K562 (cell line): ENCODE data around the gene FBXO48.

Source experiments
- BHLHE40 ChIP-seq: IDR thresholded peaks from 2 replicates; pipeline ENCODE4 v1.6.1; 2011; ENCODE audit warnings: low read length, improper control_type of control experiment
- MED1 ChIP-seq: sonication (generic); formaldehyde crosslinking; IDR thresholded peaks from 2 replicates; pipeline ENCODE4 v1.8.1; 2023; ENCODE audit warnings: missing genetic modification reagents, borderline replicate concordance
- POLR2A ChIP-seq: fragments of 450-650 bp; conservative IDR thresholded peaks from 2 replicates; pipeline ENCODE4 v1.6.1; 2016
- RFX5 ChIP-seq: IDR thresholded peaks from 2 replicates; pipeline ENCODE4 v1.6.1; 2011; ENCODE audit warnings: low read depth, mild to moderate bottlenecking, improper control_type of control experiment, low read length
- RNF2 ChIP-seq: sonication (generic); IDR thresholded peaks from 2 replicates; pipeline ENCODE4 v1.6.1; 2016

DNA sequence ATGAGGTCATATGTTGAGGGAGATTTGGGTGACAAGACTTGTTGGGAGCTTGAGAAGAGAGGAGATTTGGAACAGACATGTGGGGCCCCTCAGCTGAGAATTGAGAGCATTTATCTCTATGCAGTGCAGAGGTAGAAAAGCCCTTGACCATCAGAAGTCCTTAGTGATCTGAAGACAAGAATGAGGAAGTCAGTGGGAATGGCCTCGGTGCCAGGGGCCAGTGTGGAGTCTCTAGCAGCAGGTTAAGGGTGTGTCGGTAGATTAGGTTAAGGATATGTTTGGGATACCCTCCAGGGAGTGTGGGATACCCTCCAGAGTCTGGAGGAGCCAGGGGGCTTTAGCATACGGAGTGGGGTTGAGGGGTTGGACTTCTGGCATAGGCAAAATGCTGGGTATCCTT, 41.6 kb downstream of the FBXO48 start:
- no peak for TF ChIP-seq RFX5
- no peak for TF ChIP-seq POLR2A
- TF ChIP-seq RNF2 = no peak
- TF ChIP-seq BHLHE40 = no peak
- no peak for TF ChIP-seq MED1 (CRISPR knock-in tag)
